GM12872 (cell line): ENCODE results near the gene GREB1.

ENCODE experiments used
- CTCF ChIP-seq: IDR thresholded peaks from 3 replicates; pipeline ENCODE4 v1.5.1; 2011; ENCODE audit warnings: low read depth, mild to moderate bottlenecking, low read length, moderate library complexity; ENCODE audit not compliant: insufficient read depth

The GREB1 gene

GRCh38 chr2:11640132-11640531 is 106.3 kb downstream of the GREB1 start:
- no peak for TF ChIP-seq CTCF

GRCh38 chr2:11642972-11643371 is 109.1 kb downstream of the GREB1 start:
- TF ChIP-seq CTCF, result 0 out of 3 replicates have a peak, but pooled peaks have one; percentile 9

GRCh38 chr2:11644293-11644692 is 110.4 kb downstream of the GREB1 start:
- no peak for TF ChIP-seq CTCF

DNA sequence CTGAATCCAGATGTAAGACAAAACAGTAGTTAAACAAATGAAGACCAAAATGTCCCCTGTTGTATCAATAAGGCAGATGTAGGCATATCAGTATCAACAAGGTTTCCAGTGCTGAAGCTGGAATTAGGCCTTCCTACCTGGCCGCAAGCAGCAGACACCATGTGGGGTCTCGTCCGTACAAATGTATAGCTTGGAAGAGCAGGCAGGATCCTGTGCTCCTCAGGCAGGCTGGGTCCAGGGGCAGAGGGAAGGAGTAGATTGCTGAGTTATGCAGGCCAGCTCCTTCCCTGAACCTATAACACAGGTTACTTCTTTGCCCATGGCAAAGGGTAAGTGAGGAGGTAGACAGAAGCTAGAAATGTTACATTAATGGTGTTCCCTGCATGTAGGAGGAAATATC is 112.7 kb downstream of the GREB1 start:
- TF ChIP-seq CTCF, result no peak

GRCh38 chr2:11647834-11648600 is 114.2 kb downstream of the GREB1 start:
- TF ChIP-seq CTCF, result no peak

- TF ChIP-seq CTCF, result no peak
Measured at GRCh38 chr2:11649093-11649492, 115.2 kb downstream of the GREB1 start.

GRCh38 chr2:11651856-11652548 is 118.2 kb downstream of the GREB1 start:
- TF ChIP-seq CTCF, result no peak
